GM21737 (cell line): Measurements from ENCODE around the gene POLN.
"Not testable (repeated sequence)": the region's sequence is repeated elsewhere in the genome, so short reads cannot be mapped to it uniquely, and the experiment has no call there.

Source experiments
- ATAC-seq: cut with Tn5 transposase; IDR thresholded peaks from one replicate; pipeline ENCODE4 v1.9.1; 2021; ENCODE audit warnings: mild to moderate bottlenecking, moderate library complexity; ENCODE audit not compliant: unreplicated experiment

Gene POLN

DNA sequence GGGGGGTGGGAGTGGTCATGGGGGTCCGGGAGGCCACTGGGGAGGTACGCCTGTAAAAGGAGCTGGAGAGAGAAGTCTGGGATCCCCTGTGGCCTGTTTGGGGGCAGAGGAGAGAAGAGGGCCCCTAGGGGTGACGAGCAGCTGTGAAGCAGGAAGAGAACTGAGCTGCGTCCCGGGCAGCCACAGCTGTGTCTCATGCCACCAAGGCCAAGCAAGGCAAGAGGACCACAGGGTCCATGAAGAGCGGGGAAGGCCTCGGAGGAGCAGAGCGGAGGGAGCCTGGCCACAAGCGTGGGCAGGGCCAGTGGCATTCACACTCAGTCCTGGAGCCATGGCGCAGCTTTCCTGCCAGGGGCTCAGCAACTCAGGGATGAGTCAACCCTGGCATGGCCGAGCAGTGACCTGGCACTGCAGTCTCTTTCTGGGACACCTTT, 196.4 kb downstream of the POLN start:
- ATAC-seq = no peak

DNA sequence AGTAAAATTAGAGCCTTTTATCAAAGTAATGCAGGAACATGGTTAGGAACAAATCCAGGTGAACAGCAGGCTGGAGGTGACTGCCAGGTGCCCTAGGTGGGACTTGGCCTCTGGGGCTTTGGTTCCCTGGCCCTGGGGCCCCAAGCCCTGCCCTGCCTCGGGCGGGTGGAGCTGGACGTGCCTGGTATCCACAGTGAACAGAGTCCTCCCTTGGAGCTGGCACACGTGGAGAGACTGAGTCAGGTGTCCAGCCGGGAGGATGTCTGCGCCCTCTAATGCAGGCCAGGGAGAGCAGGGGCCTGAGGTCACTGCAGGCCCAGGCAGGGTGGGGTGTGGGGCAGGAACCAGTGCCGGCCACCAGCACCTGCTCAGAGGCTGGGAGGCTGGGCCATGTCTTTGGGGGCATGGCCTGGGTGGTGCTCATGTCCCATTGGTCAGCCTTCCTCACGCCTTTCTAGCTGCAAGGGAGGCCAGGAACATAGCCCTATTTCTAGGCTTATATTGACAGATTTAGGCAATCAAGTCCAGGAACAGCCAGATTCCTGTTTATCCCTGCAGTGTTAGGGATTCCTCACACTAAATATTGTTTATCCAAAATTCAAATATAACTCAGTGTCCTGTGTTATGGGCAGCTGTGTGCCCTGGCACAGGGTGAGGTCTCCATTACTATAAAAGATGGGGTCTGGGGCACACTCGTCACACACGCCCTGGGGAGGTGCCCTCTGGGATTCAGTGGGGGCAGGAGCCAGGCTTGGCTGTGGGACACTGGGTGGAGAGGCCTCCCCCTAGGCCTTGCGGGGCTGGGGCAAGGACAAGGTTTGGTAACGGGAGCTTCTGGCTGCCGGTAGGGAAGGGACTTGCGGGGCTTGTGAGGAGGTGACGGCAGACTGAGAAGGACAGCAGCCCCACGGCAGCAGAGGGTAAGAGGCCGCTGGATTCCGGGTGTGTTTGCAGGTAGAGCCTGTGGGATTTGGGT, 197.1 kb downstream of the POLN start:
- ATAC-seq = no peak

- ATAC-seq = no peak
Observed at GRCh38 chr4:2044119-2044485, 197.8 kb downstream of the POLN start.

DNA sequence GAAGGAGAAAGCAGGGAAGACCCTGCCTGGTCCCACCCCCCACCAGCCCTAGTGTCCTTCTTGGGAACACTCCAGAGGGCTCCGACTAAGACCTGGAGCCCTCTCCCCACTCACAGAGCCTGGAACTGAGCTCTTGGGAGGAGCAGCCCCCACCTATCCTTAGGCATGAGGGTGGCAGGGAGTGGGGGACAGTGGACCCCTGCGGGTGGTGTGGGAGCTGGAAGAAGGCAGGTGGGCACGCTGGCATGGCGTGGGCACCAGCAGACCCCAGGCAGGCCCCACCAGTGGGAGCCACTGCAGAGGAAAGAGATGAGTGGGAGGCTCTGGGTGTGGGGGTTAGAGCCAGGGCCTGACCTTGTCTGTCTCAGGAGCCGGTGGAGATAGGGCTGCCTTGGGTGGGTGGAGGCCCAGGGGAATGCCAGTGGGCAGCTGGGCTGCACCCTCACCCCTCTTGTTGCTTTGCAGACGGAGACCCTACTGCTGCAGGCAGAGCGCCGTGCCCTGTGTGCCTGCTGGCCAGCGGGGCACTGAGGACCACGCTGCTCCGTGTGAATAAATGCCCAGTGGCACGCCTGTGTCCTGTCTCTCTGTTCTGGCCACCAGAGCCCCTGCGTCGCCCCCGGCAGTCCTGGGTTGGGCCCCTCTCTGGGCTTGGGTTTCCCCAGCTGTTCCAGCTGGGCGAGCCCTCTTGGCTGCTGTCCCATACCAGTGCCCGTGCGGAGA, 198.4 kb downstream of the POLN start:
- no peak for ATAC-seq

- no peak for ATAC-seq
Observed at GRCh38 chr4:2042947-2043395, 198.9 kb downstream of the POLN start.

DNA sequence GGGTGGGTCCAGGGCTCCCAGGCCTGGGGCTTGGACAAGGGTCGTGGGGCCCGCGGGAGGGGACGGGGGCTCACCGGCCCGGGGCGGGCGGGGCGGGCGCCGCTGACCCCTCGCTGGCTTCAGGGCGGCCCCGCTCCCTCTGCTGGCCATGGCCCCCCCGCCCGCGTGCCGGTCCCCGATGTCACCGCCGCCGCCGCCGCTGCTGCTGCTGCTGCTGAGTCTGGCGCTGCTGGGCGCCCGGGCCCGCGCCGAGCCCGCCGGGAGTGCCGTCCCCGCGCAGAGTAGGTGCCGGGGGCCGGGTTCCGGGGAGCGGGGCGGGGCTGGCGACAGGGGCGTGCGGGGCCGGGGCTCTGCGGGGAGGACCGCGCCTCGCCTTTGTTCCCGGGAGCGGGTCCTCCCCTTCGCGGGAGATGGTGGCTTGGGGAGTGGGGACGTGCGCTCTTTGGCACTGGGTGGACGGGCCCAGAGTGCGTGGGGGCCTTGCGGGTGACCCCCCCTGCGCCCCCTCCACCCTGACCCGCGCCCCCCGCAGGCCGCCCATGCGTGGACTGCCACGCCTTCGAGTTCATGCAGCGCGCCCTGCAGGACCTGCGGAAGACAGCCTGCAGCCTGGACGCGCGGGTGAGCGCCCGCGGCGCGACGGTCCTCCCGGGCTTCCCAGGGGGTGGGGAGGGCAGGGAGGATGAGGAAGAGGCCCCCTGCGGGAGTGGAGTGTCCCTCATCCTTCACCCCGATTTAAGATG, 199.5 kb downstream of the POLN start:
- peak; percentile 37 for ATAC-seq

- peak; percentile 54 for ATAC-seq
Observed at GRCh38 chr4:2041239-2042130, 200.4 kb downstream of the POLN start.

- ATAC-seq = no peak
Observed at GRCh38 chr4:2040391-2041238, 201.3 kb downstream of the POLN start.

GRCh38 chr4:2036866-2037265, 205.1 kb downstream of the POLN start:
- ATAC-seq = no peak

DNA sequence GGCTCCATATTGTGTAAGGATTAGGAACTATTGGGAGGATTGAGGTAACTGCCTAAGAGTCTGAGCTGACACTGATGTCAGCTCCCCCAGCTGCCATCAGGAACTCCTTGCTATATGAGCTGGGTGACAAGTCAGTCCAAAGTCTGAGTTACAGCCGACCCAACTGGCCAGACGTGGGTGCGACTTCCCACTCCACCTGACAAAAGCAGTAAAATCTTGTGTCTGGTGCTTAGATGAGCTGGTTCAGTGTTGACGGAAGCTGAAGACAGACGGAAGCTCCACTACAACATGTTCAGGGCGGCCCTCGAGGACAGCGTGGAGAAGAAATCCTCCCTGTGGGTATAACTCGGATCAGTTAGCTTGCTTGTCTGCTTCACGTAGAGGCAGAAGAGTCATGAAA, 205.6 kb downstream of the POLN start:
- ATAC-seq = no peak

GRCh38 chr4:2031161-2031560, 210.8 kb downstream of the POLN start:
- not testable (repeated sequence) for ATAC-seq

GRCh38 chr4:2027120-2027519, 214.8 kb downstream of the POLN start:
- not testable (repeated sequence) for ATAC-seq

DNA sequence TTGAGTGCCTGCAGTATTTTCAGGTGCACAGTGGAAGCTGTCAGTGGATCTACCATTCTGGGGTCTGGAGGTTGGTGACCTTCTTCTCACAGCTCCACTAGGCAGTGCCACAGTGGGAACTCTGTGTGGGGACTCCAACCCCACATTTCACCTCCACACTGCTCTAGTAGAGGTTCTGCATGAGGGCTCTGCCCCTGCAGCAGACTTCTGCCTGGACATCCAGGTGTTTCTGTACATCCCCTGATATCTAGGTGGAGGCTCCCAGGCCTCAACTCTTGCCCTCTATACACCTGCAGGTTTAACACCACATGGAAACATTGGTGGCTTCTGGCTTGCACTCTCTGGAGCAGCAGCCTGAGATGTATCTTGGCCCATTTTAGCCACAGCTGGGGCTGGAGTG, 216.1 kb downstream of the POLN start:
- ATAC-seq = no peak

GRCh38 chr4:2024683-2025082, 217.2 kb downstream of the POLN start:
- no peak for ATAC-seq
